Thyroid gland (tissue), 4 donors: ENCODE results near the gene NOXA1. TPM values are rescaled to one million over a fixed set of nuclear protein-coding genes. Genes with fewer than 3 reads are reported as not detected.

Experiments
- DNase-seq, 2 donors: peaks; one replicate each; pipeline ENCODE4 v3.0.0-alpha.2; 2019
- H3K27ac ChIP-seq, 3 donors: fragments of 200-600 bp; sonication (generic); 1 replicate in 2 of 3; 2 replicates in 1 of 3; pipeline ENCODE4 v1.5.1; 2016 to 2019; ENCODE audit warnings: mild to moderate bottlenecking in 1 of 3, moderate library complexity in 1 of 3
- H3K27me3 ChIP-seq: fragments of 200-600 bp; sonication (generic); one replicate; pipeline ENCODE4 v1.5.1; 2019
- H3K36me3 ChIP-seq, 2 donors: fragments of 200-600 bp; sonication (generic); one replicate each; pipeline ENCODE4 v1.5.1; 2016 to 2019
- H3K4me1 ChIP-seq, 2 donors: fragments of 200-600 bp; sonication (generic); one replicate each; pipeline ENCODE4 v1.5.1; 2017 to 2019
- H3K4me3 ChIP-seq, 3 donors: fragments of 200-600 bp; sonication (generic); replicated peaks in 1 of 3; 1 replicate in 2 of 3; 2 replicates in 1 of 3; pipeline ENCODE4 v1.5.1; 2016; ENCODE audit warnings: mild to moderate bottlenecking in 1 of 3
- H3K9me3 ChIP-seq: fragments of 200-600 bp; sonication (generic); one replicate; pipeline ENCODE4 v1.5.1; 2017
- CTCF ChIP-seq, 6 experiments: fragments of 200-600 bp in 3 of 6; fragments of 450-650 bp in 3 of 6; sonication (generic) in 3 of 6; IDR thresholded peaks; one replicate each; pipeline ENCODE4 v1.5.1; 2016 to 2019; ENCODE audit warnings: antibody characterized with exemption in 6 of 6, mild to moderate bottlenecking in 2 of 6, inconsistent platforms in 1 of 6, moderate library complexity in 1 of 6
- POLR2A ChIP-seq, 2 donors: fragments of 450-650 bp; IDR thresholded peaks; one replicate each; pipeline ENCODE4 v1.6.1; 2017; ENCODE audit warnings: antibody characterized with exemption in 2 of 2, mild to moderate bottlenecking in 2 of 2, moderate library complexity in 1 of 2
- WGBS, 2 donors: methylation state at CpG; one replicate each; pipeline ENCODE4 v1.1.5; 2017; 5-methylcytosine and 5-hydroxymethylcytosine counted together
- intact Hi-C: fragments of 100-400 bp; cut with DNase I; formaldehyde crosslinking; loops from one replicate; pipeline ENCODE4 v1.15.1; 2023
- microRNA-seq: library from miRNA; unstranded; fragments of <30 nt; microRNA quantifications from one replicate; pipeline ENCODE4, GENCODE V29; 2016
- total RNA-seq, 4 donors: library from RNA; depleted of rRNA; stranded (reverse); fragments of >200 nt; gene quantifications; one replicate each; pipeline ENCODE4 v1.2.3, GENCODE V29; 2016

Gene NOXA1
- total RNA-seq, 4 donors from 2014 or later = 5.4 to 16.6 (median 10.0) TPM

- no peaks in the 10 kb centered on the region for H3K9me3 ChIP-seq
- H3K27me3 ChIP-seq = no peaks in the 10 kb centered on the region
- no peak for DNase-seq
- H3K4me3 ChIP-seq = no peak overlapping the region
- intact Hi-C loops = no loop called here
- no peak overlapping the region for H3K27ac ChIP-seq
- TF ChIP-seq POLR2A (IDR thresholded peaks at IDR 0.05) (no peak), CTCF (IDR thresholded peaks at IDR 0.05) (no peak)
- H3K4me1 ChIP-seq = no peaks in the 10 kb centered on the region
- H3K36me3 ChIP-seq = no peaks in the 10 kb centered on the region
- 83 to 85% methylated on average over 32 to 36 of the region's 36 CpGs for WGBS, 2 donors
These were observed 56.0 kb downstream of the NOXA1 start for GRCh38 chr9:137478962-137479861.

DNA sequence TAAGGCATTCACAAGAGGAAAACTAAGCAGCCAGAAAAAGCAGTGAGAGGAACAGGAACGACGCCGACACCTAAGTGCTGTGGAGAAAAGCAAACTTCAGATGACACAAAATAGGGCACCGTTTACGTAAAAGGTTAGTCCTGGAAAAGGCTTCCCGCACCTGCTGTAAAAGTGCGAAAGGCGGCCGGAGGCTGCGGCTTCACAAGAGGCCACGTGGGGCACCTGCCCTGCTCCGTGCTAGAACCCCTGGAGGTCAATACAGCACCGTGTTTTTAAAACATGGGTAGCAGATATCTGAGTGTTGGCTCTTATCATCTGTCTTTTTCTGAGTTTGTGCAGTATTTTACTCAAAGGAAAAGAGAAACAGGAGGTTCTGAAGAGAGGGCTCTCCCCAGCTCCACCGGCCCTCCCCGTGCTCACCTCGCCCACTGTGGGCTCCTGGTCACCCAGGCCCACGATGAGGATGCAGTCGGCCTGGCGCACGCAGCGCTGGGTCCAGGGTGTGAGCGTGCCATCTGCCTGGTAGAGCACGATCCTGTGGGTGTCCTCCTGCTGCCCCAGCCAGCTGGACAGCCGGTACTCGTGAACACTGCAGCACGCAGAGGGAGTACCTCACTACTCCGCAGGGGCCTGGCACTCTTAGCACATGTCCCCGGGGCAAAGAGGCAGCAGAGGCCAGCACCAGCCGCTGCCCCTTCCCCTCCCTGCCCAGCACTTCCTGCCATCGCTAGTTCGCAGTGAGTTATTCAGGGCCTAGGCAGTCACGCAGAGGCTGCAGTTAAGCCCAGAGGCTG is 56.9 kb downstream of the NOXA1 start:
- 84 to 87% methylated on average over 26 to 27 of the region's 32 CpGs for WGBS, 2 donors
- H3K36me3 ChIP-seq = no peaks in the 10 kb centered on the region
- H3K27ac ChIP-seq = no peak overlapping the region
- H3K9me3 ChIP-seq = no peaks in the 10 kb centered on the region
- H3K27me3 ChIP-seq = no peaks in the 10 kb centered on the region
- no peak for DNase-seq
- no peak overlapping the region for H3K4me3 ChIP-seq
- no peak for TF ChIP-seq POLR2A (IDR thresholded peaks at IDR 0.05)
- no peak for TF ChIP-seq CTCF (IDR thresholded peaks at IDR 0.05)
- intact Hi-C loops = no loop called here
- H3K4me1 ChIP-seq = no peaks in the 10 kb centered on the region

DNA sequence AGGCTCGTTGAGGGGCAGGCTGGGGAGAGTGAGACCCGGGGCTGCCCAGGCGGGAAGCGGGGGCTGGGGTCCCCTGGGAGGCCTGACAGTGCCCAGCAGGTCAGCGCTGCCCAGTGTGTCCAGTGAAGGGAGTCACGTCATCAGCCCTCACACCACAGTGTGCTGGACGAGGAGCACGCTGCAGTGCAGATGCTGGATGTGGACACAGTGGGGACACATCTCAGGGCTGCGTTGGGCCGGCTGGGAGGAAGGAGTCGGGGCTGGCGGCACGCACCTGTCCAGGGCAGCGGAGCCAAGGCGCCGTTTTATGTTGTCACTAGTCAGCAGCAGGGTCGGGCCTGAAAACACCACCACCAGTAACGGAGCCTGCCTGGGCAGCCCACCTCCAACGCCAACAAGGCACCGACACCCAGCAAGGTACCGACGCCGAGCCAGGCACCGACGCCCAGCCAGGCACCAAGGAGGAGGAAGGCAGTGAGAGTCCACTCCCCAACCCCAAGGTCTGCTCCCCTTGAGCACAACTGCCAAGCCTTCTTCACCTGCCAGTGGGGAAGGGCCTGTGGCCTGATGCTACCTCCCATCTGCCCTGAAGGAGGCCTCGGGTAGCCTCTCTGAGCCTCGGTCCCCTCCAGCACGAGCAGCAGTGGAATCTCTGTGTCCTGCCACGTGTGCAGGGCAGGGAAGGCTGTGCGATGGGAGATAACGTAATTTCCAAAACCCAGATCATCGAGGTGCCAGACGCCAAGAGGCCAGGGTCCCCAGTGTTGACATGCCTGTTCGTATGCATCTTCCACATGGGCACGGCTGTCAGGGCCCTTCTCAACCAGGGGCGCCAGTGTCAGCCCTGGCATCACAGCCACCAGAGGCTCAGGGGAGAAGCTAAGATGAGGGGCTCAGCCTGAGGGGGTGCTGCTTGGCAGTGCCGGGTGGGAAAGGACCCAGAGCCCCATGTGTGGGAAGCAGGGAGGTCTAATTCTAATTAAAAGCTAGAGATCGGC is 57.8 kb downstream of the NOXA1 start:
- no peaks in the 10 kb centered on the region for H3K4me1 ChIP-seq
- H3K36me3 ChIP-seq = no peaks in the 10 kb centered on the region
- no peak for TF ChIP-seq CTCF (IDR thresholded peaks at IDR 0.05)
- TF ChIP-seq POLR2A (IDR thresholded peaks at IDR 0.05) = no peak
- no peaks in the 10 kb centered on the region for H3K27me3 ChIP-seq
- 91 to 92% methylated on average over 33 to 37 of the region's 38 CpGs for WGBS, 2 donors
- no peaks in the 10 kb centered on the region for H3K9me3 ChIP-seq
- no peak for DNase-seq
- intact Hi-C loops = no loop called here
- no peak overlapping the region for H3K4me3 ChIP-seq
- no peak overlapping the region for H3K27ac ChIP-seq

DNA sequence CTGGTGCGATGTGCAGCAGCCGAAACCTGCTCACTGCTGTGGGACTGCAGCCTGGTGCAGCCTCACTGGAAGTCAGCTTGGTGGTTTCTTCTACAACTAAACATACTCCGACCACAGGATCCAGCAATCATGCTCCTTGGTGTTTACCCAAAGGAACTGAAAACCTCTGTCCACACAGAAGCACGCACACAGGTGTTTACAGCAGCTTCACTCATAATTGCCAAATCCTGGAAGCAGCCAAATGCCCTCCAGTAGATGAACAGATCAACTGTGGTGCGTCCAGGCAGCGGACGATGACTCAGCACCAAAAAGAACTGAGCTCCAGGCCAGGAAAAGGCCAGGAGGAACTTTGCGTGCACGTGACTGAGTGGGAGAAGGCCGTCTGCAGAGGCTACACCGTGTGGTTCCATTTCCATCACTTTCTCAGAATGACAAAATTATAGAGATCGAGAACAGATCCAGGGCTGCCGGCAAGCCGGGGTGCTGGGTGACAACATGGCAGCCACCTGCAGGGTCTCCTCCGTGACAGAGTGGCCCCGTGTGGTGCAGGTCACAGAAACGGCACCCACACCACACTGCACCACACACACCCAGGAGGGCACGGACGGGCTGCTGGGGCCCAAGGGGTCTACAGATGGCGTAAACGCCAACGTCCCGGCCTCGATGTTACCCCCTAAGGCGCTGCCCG is 59.0 kb downstream of the NOXA1 start:
- H3K27me3 ChIP-seq = no peaks in the 10 kb centered on the region
- H3K27ac ChIP-seq = no peak overlapping the region
- no peak overlapping the region for H3K4me3 ChIP-seq
- H3K36me3 ChIP-seq = no peaks in the 10 kb centered on the region
- 86 to 87% methylated on average over 22 to 26 of the region's 26 CpGs for WGBS, 2 donors
- no peaks in the 10 kb centered on the region for H3K4me1 ChIP-seq
- no peaks in the 10 kb centered on the region for H3K9me3 ChIP-seq
- TF ChIP-seq POLR2A (IDR thresholded peaks at IDR 0.05) = no peak
- TF ChIP-seq CTCF (IDR thresholded peaks at IDR 0.05) = no peak
- intact Hi-C loops = no loop called here
- DNase-seq = peak; percentile 22

Small RNA genes lying within 50 kb of the gene (microRNA-seq; reads per million reads assigned to microRNA genes)
- 1.5 reads per million for gene MIR7114

Other genes starting within 250 kb of the NOXA1 start
- gene ANAPC2, start 234.8 kb upstream of the NOXA1 start, total RNA-seq = 10 to 100 TPM; 25.6 to 34.1 (median 31.8) TPM
- gene SSNA1, start 234.7 kb upstream of the NOXA1 start, total RNA-seq = 10 to 100 TPM; 42.0 to 97.5 (median 62.8) TPM
- 10 to 100 TPM in 2 of 4 donors, 1 to 10 TPM in 2; 6.5 to 13.5 (median 9.9) TPM for gene TPRN, start 222.7 kb upstream of the NOXA1 start, total RNA-seq
- gene TMEM203, start 217.7 kb upstream of the NOXA1 start, total RNA-seq = 10 to 100 TPM; 29.7 to 47.3 (median 38.4) TPM
- gene NDOR1, start 217.7 kb upstream of the NOXA1 start, total RNA-seq = 10 to 100 TPM in 3 of 4 donors, 1 to 10 TPM in 1; 9.0 to 16.6 (median 15.4) TPM
- 1 to 10 TPM; 2.3 to 4.5 (median 3.8) TPM for gene RNF208, start 201.2 kb upstream of the NOXA1 start, total RNA-seq
- 1 to 10 TPM in 2 of 4 donors, under 1 TPM in 1, not detected in 1; 0.94 to 2.3 (median 1.3) TPM for gene CYSRT1, start 198.2 kb upstream of the NOXA1 start, total RNA-seq
- under 1 TPM in 2 of 4 donors, not detected in 2; 0.33 to 0.81 TPM for gene RNF224, start 195.9 kb upstream of the NOXA1 start, total RNA-seq
- under 1 TPM in 1 of 4 donors, not detected in 3; 0.33 TPM for gene SLC34A3, start 192.5 kb upstream of the NOXA1 start, total RNA-seq
- 100 to 1,000 TPM; 181 to 757 (median 487) TPM for gene TUBB4B, start 182.1 kb upstream of the NOXA1 start, total RNA-seq
- gene STPG3, start 172.1 kb upstream of the NOXA1 start, total RNA-seq = not detected
- gene NELFB, start 168.1 kb upstream of the NOXA1 start, total RNA-seq = 10 to 100 TPM; 29.8 to 39.1 (median 32.4) TPM
- 10 to 100 TPM; 10.8 to 14.7 (median 12.0) TPM for gene TOR4A, start 145.7 kb upstream of the NOXA1 start, total RNA-seq
- 10 to 100 TPM in 1 of 4 donors, 1 to 10 TPM in 3; 1.8 to 10.2 (median 6.8) TPM for gene NRARP, start 121.1 kb upstream of the NOXA1 start, total RNA-seq
- gene EXD3, start 231 bp upstream of the NOXA1 start, total RNA-seq = 10 to 100 TPM; 13.0 to 32.0 (median 26.6) TPM
- gene ENTPD8, start 18.0 kb downstream of the NOXA1 start, total RNA-seq = under 1 TPM in 2 of 4 donors, not detected in 2; 0.29 to 0.78 TPM
- 10 to 100 TPM; 50.1 to 58.5 (median 54.2) TPM for gene NSMF, start 35.9 kb downstream of the NOXA1 start, total RNA-seq
- gene PNPLA7, start 127.0 kb downstream of the NOXA1 start, total RNA-seq = 10 to 100 TPM; 10.1 to 23.6 (median 11.6) TPM
- 10 to 100 TPM; 24.5 to 67.2 (median 47.7) TPM for gene MRPL41, start 128.5 kb downstream of the NOXA1 start, total RNA-seq
- gene DPH7, start 155.5 kb downstream of the NOXA1 start, total RNA-seq = 10 to 100 TPM; 20.8 to 47.4 (median 34.1) TPM
- 10 to 100 TPM in 1 of 4 donors, 1 to 10 TPM in 3; 8.7 to 14.3 (median 9.5) TPM for gene ZMYND19, start 167.1 kb downstream of the NOXA1 start, total RNA-seq
- 10 to 100 TPM; 45.6 to 66.2 (median 61.2) TPM for gene ARRDC1, start 182.3 kb downstream of the NOXA1 start, total RNA-seq
- 10 to 100 TPM; 56.8 to 99.5 (median 94.4) TPM for gene EHMT1, start 195.6 kb downstream of the NOXA1 start, total RNA-seq